ENCODE results near the gene NDUFB10. TPM values are rescaled to one million over a fixed set of nuclear protein-coding genes. Genes with fewer than 3 reads are reported as not detected.

NDUFB10 gene
- total RNA-seq, 1 experiment from 2014 or later, result 287 TPM

GRCh38 chr16:2007081-2007836 lies 47.9 kb downstream of the NDUFB10 start:
- TF ChIP-seq CTCF (IDR thresholded peaks at IDR 0.05) (no peak), SIN3A (IDR thresholded peaks at IDR 0.05; ENCODE audit: borderline replicate concordance, insufficient read depth, low read depth, low read length) (no peak), POLR2AphosphoS5 (IDR thresholded peaks at IDR 0.05; ENCODE audit: low read depth, low read length) (no peak), TCF7L2 (IDR thresholded peaks at IDR 0.05; ENCODE audit: low read depth, low read length) (no peak), REST (IDR thresholded peaks at IDR 0.05; ENCODE audit: insufficient read depth in 1 of 2, low read depth in 2 of 2, low read length in 1 of 2) (no peak)
- Histone ChIP-seq H3K27me3 (ENCODE audit: control insufficient read depth, insufficient read depth, low read length) (no peaks in the 10 kb centered on the region), H3K4me1 (ENCODE audit: control insufficient read depth, insufficient read depth, low read length) (peaks cover 47% of the 10 kb centered on the region), H3K4me3 (ENCODE audit: low read depth in 2 of 2, low read length in 2 of 2) (peak overlapping the region; percentile 85 to 94), H3K36me3 (ENCODE audit: control insufficient read depth, insufficient read depth, low read length) (no peaks in the 10 kb centered on the region; the same call in 1 of the 2 replicates), H3K27ac (ENCODE audit: low read length) (peak overlapping the region; percentile 91), H3K9me3 (ENCODE audit: control insufficient read depth, insufficient read depth, low read depth, low read length) (no peaks in the 10 kb centered on the region)
- DNase-seq (ENCODE audit: low read depth, low spot score) (no peak), ATAC-seq (no peak)
- ChIA-PET CTCF (no interaction called here), POLR2A (no interaction called here)
- BruUV-seq (replicated peaks), result no TSS peak
- intact Hi-C loops (cut with micrococcal nuclease; ENCODE audit: unreplicated experiment) (no loop called here), in situ Hi-C loops (cut with HindIII; ENCODE audit: low pct_unique_long_range_greater_than_20kb, low sequenced_read_pairs) (no loop called here)

- ATAC-seq, result no peak
- Histone ChIP-seq H3K27ac (ENCODE audit: low read length) (peak overlapping the region; percentile 91), H3K36me3 (ENCODE audit: control insufficient read depth, insufficient read depth, low read length) (no peaks in the 10 kb centered on the region; the same call in 1 of the 2 replicates), H3K4me3 (ENCODE audit: low read depth in 2 of 2, low read length in 2 of 2) (peak overlapping the region; percentile 85 to 94), H3K4me1 (ENCODE audit: control insufficient read depth, insufficient read depth, low read length) (peaks cover 47% of the 10 kb centered on the region), H3K9me3 (ENCODE audit: control insufficient read depth, insufficient read depth, low read depth, low read length) (no peaks in the 10 kb centered on the region), H3K27me3 (ENCODE audit: control insufficient read depth, insufficient read depth, low read length) (no peaks in the 10 kb centered on the region)
- BruUV-seq (replicated peaks), result TSS peak; percentile 95
- TF ChIP-seq POLR2AphosphoS5 (IDR thresholded peaks at IDR 0.05; ENCODE audit: low read depth, low read length) (no peak), TCF7L2 (IDR thresholded peaks at IDR 0.05; ENCODE audit: low read depth, low read length) (no peak), REST (IDR thresholded peaks at IDR 0.05; ENCODE audit: insufficient read depth in 1 of 2, low read depth in 2 of 2, low read length in 1 of 2) (no peak), SIN3A (IDR thresholded peaks at IDR 0.05; ENCODE audit: borderline replicate concordance, insufficient read depth, low read depth, low read length) (no peak), CTCF (IDR thresholded peaks at IDR 0.05) (no peak)
- no peak for DNase-seq (ENCODE audit: low read depth, low spot score)
- ChIA-PET POLR2A (interaction anchor here (0.6 kb wide), 2 partner anchors 13 to 48 kb away, joined by 3 to 6 read pairs; no protein-coding TSS in a partner anchor), CTCF (no interaction called here)
- in situ Hi-C loops (cut with HindIII; ENCODE audit: low pct_unique_long_range_greater_than_20kb, low sequenced_read_pairs) (no loop called here), intact Hi-C loops (cut with micrococcal nuclease; ENCODE audit: unreplicated experiment) (no loop called here)
Measured at GRCh38 chr16:2008009-2008526, 48.7 kb downstream of the NDUFB10 start.
